ENCODE results near the gene CPAMD8. TPM values are rescaled to one million over a fixed set of nuclear protein-coding genes. Genes with fewer than 3 reads are reported as not detected.

Gene CPAMD8
- total and polyA plus RNA-seq, 9 of the 15 experiments (the other 6 are each of a cell fraction or from before 2014, with no cell fraction given), result 0.20 to 2.1 (median 1.3) TPM

- no peak for TF ChIP-seq CUX1 (CRISPR knock-in tag; IDR thresholded peaks at IDR 0.05)
- TF ChIP-seq MBD1 (CRISPR knock-in tag; IDR thresholded peaks at IDR 0.05), result no peak
- no peak for TF ChIP-seq ZNF12 (CRISPR knock-in tag; IDR thresholded peaks at IDR 0.05)
- TF ChIP-seq POLR2AphosphoS5 (IDR thresholded peaks at IDR 0.05; ENCODE audit: control insufficient read depth, insufficient read depth, low read depth, low read length), result peak; percentile 28; the same call in 1 of the 2 replicates
- TF ChIP-seq KLF10 (CRISPR knock-in tag; IDR thresholded peaks at IDR 0.05), result no peak
- no peak for TF ChIP-seq RAD51 (IDR thresholded peaks at IDR 0.05; ENCODE audit: borderline replicate concordance, low read depth)
- TF ChIP-seq ZNF3 (CRISPR knock-in tag; IDR thresholded peaks at IDR 0.05), result no peak
- no peak for TF ChIP-seq ZSCAN32 (CRISPR knock-in tag; IDR thresholded peaks at IDR 0.05)
- TF ChIP-seq L3MBTL2 (IDR thresholded peaks at IDR 0.05), result peak; percentile 84
- no peak for TF ChIP-seq PBX2 (CRISPR knock-in tag; IDR thresholded peaks at IDR 0.05; ENCODE audit: low read depth)
- peak; percentile 26; the same call in 1 of the 2 replicates for TF ChIP-seq PBX2 (tag; conservative IDR thresholded peaks at IDR 0.05; ENCODE audit: low read depth)
- TF ChIP-seq KDM2B (CRISPR knock-in tag; IDR thresholded peaks at IDR 0.05), result no peak
- TF ChIP-seq ELK1 (CRISPR knock-in tag; IDR thresholded peaks at IDR 0.05), result no peak
- no peak for TF ChIP-seq ZNF121 (CRISPR knock-in tag; conservative IDR thresholded peaks at IDR 0.05)
- no peak for TF ChIP-seq SLC30A9 (CRISPR knock-in tag; IDR thresholded peaks at IDR 0.05)
These were observed 137.8 kb downstream of the CPAMD8 start, which contains the start of gene F2RL3 (continued) for GRCh38 chr19:16888629-16889365.
